ENCODE measurements around the gene CYP1A2.
"Not testable (repeated sequence)": the region's sequence is repeated elsewhere in the genome, so short reads cannot be mapped to it uniquely, and the experiment has no call there.

Gene CYP1A2

DNA sequence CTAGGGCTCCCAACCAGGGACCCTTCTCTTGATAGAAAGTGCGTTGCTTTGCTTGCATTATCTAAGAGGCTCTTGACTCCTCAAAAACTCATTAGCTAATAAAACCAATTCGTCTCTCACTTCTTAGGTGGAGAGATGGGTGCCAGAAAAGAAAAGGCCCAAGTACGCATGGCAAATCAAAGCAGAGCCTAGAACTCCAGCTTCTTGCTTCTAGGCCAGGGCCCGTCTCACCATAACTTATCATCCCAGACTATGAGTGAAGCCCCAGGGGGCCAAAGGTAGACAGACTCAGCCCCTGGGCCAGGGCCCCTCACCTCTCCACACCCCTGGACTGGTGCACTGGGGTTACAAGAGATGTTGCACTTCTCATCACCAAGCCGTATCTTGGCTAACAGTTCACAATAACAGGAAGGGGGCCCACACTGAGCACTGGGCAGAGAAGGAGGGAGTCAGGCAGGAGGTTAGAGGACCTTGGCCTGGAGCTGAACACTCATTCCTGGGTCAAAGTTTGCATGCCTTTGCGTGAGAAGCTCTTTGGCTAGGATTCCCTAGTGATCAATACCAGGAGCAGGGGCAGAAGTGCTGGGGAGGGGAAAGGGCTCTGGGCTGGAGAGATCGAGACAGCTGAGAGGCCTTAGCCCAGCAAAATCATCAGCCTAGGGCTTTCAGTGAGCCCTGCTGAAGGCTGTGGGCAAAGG, 17.9 kb upstream of the CYP1A2 start:
- H3K27ac ChIP-seq = no peak overlapping the region
- TF ChIP-seq, protein P1, sequence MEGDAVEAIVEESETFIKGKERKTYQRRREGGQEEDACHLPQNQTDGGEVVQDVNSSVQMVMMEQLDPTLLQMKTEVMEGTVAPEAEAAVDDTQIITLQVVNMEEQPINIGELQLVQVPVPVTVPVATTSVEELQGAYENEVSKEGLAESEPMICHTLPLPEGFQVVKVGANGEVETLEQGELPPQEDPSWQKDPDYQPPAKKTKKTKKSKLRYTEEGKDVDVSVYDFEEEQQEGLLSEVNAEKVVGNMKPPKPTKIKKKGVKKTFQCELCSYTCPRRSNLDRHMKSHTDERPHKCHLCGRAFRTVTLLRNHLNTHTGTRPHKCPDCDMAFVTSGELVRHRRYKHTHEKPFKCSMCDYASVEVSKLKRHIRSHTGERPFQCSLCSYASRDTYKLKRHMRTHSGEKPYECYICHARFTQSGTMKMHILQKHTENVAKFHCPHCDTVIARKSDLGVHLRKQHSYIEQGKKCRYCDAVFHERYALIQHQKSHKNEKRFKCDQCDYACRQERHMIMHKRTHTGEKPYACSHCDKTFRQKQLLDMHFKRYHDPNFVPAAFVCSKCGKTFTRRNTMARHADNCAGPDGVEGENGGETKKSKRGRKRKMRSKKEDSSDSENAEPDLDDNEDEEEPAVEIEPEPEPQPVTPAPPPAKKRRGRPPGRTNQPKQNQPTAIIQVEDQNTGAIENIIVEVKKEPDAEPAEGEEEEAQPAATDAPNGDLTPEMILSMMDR (conservative IDR thresholded peaks at IDR 0.05) = no peak

DNA sequence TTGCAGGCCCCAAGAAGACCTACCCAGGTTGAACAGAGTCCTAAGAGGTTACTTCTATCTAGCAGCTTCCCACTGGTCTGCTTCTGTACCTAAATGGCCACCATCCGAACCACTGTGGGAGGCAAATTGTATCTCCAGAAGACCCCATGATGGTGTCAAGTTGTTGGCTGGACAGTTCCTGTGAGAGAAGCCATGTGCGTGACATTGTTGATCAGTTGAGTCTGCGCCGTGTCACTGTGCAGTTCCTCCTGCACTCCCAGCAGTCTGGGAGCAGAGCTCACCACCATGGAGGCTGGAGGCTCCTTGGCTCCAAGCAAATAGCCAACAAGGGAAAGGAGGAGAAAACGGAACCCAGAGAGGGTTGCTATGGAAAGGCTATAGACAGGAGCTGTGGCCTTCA, 15.8 kb upstream of the CYP1A2 start:
- TF ChIP-seq, protein P1 (conservative IDR thresholded peaks at IDR 0.05) = no peak
- no peak overlapping the region for H3K27ac ChIP-seq

DNA sequence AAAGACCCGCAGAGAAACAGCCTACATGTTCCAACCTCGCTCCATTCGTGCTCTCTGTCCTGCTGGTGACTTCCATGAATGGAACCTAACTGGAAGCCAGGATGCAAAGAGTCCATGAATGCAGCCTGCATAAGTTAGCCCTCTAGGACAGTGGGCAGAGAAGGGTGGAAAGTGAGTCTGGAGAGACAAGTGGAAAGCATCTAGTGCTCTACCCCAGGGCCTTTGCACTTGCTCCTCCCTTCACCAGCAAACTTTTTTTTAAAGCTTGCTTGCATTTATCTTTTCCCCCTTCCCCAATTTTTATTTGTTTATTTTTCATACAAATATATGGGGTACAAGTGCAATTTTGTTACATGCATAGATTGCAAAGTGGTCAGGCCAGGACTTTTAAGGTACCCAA, 15.4 kb upstream of the CYP1A2 start:
- TF ChIP-seq, protein P1 (conservative IDR thresholded peaks at IDR 0.05) = no peak
- H3K27ac ChIP-seq = no peak overlapping the region

DNA sequence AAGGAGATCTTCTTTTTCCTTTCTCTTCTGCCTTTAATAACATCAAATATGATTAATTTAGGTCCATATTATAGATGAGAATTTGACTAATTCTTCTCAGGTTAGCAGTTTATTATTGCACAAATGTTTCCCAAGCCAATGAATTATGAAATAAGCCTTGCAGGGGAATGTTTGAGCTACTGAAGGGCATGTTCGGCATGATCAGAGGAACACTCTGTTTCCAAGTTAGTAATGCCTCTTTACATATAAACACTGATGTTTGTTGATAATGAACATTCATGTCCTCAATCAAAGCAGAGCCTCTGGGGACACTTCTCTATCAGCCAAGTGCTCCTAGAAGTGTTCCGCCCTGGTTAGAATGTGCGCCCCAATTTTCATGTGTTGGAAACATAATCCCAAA, 13.3 kb upstream of the CYP1A2 start:
- no peak overlapping the region for H3K27ac ChIP-seq
- TF ChIP-seq, protein P1 (conservative IDR thresholded peaks at IDR 0.05) = no peak

DNA sequence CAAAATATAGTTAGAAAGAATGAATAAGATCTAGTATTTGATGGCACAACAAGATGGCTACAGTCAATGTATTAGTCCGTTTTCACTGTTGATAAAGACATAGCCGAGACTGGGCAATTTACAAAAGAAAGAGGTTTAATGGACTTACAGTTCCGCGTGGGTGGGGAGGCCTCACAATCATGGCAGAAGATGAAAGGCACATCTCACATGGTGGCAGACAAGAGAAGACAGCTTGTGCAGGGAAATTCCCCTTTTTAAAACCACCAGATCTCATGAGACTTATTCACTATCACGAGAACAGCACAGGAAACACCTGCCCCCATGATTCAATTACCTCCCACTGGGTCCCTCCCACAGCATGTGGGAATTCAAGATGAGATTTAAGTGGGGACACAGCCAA, 10.4 kb upstream of the CYP1A2 start:
- not testable (repeated sequence) for H3K27ac ChIP-seq

DNA sequence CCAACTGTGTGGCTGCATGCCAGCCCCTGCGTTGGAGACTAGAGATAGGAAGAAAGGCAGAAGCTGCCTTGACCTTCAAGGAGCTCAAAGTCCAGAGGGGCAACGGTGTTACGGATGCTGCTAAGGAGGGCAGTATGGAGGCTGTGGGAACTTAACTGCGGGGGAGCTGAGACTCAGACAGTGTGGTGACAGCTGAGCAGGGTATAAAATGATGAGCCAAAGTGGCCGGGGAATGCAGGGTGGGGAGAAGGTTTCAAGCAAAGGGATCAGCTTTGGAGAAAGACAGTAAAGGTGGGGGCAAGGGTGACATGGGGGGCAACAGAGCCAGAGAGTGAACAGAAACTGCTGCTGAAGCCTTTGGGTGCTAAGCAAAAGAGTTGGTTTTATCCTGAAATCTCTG, 6.2 kb upstream of the CYP1A2 start:
- TF ChIP-seq, protein P1 (conservative IDR thresholded peaks at IDR 0.05) = no peak
- H3K27ac ChIP-seq = no peak overlapping the region

DNA sequence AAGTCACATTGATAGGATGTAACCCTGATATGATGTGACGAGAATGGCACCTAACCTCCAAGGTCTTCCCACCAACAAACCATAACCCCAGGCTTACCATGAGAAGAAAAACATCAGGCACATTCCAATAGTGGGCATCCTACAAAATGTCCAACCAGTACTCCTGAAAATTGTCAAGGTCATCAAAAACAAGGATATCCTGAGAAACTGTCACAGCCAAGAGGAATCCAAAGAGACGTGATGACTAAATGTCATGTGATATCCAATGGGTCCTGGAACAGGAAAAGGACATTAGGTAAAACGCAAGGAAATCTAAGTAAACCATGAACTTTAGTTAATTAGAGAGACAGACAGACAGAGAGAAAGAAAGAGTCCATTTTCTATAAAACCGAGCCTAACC, 2.3 kb upstream of the CYP1A2 start:
- no peak overlapping the region for H3K27ac ChIP-seq
- TF ChIP-seq, protein P1 (conservative IDR thresholded peaks at IDR 0.05) = no peak

DNA sequence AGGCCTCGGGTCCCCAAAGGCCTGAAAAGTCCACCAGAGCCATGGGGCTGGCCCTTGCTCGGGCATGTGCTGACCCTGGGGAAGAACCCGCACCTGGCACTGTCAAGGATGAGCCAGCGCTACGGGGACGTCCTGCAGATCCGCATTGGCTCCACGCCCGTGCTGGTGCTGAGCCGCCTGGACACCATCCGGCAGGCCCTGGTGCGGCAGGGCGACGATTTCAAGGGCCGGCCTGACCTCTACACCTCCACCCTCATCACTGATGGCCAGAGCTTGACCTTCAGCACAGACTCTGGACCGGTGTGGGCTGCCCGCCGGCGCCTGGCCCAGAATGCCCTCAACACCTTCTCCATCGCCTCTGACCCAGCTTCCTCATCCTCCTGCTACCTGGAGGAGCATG, 1.2 kb downstream of the CYP1A2 start:
- H3K27ac ChIP-seq = no peak overlapping the region
- TF ChIP-seq, protein P1 (conservative IDR thresholded peaks at IDR 0.05) = no peak

All from VCaP (cell line).